Measurements from ENCODE around the gene LCOR. TPM values are rescaled to one million over a fixed set of nuclear protein-coding genes. Genes with fewer than 3 reads are reported as not detected.

Gene LCOR
- total and polyA plus RNA-seq, 4 donors: 2.5 to 31.2 (median 14.5) TPM

DNA sequence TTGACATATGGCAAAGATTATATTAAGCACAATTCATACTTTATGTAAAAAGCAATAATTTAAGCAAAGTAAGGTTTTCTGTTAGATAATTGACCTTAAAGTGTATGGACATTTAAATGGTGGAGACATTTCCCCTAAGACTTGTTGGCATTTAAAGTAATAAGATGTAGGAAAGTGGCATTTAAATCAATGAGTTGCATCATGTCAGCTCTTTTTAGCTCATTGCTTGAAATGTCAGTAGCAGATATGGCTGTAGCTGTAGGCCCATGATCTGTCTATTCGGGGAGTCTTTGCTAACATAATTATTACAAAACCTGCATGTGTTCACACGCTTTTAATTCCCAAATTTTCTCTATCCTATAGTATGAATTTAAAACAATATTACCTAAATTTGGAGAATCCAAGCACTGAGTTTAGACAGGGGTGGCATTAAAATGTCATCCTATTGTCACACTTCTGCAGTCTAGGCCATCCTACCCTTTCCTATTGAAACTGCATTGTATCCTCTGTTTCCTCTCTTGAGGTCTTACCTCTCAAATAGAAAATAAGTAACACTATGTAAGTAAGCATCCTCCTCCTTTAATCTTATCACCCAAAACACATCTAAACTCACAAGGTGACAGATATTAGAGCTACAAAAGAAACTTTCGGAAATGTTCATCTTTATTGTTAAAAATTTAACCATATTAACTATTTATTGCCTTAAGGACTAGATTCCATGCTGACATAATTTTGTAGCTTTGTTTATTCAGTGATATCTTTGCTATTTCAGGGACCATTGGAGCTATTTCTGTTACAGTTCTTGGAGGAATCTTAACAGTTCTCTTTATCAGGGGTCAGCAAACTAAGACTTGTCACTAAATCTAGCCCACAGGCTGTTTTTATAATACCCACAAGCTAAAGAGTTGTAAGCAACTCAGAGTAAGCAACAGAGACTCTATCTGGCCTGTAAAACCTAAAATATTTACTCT lies 91.2 kb downstream of the LCOR start:
- no peak overlapping the region for H3K4me3 ChIP-seq (ENCODE audit: low read depth in 1 of 3, low read length in 3 of 3)
- no peak for DNase-seq (ENCODE audit: low spot score)
- H3K27me3 ChIP-seq (ENCODE audit: control insufficient read depth in 4 of 4, insufficient read depth in 4 of 4, low read length in 3 of 4): no peaks in the 10 kb centered on the region
- peaks cover 0 to 1% (median 0%) of the 10 kb centered on the region in 4 donors for H3K4me1 ChIP-seq (ENCODE audit: control insufficient read depth in 4 of 4, insufficient read depth in 4 of 4, low read length in 3 of 4)
- whole genome bisulfite sequencing: 92% methylated on average over 3 of the region's 3 CpGs
- H3K27ac ChIP-seq (ENCODE audit: low read depth in 1 of 2, low read length in 2 of 2): no peak overlapping the region
- H3K9me3 ChIP-seq (ENCODE audit: control insufficient read depth in 4 of 4, low read length in 3 of 4): no peaks in the 10 kb centered on the region
- TF ChIP-seq RXRA (IDR thresholded peaks at IDR 0.05) (no peak), ZBTB33 (IDR thresholded peaks at IDR 0.05) (no peak), HNF4A (conservative IDR thresholded peaks at IDR 0.05) (no peak), JUND (IDR thresholded peaks at IDR 0.05) (no peak), EGR1 (IDR thresholded peaks at IDR 0.05; ENCODE audit: low read depth in 2 of 2) (no peak), REST (IDR thresholded peaks at IDR 0.05) (no peak), MAX (IDR thresholded peaks at IDR 0.05) (no peak), YY1 (IDR thresholded peaks at IDR 0.05) (no peak), FOXA2 (IDR thresholded peaks at IDR 0.05) (no peak), TAF1 (conservative IDR thresholded peaks at IDR 0.05) (no peak), GABPA (IDR thresholded peaks at IDR 0.05 in 1 of 2, conservative IDR thresholded peaks at IDR 0.05 in 1 of 2) (no peak), NR2F2 (IDR thresholded peaks at IDR 0.05) (no peak), ATF3 (IDR thresholded peaks at IDR 0.05) (no peak), CTCF (IDR thresholded peaks at IDR 0.05; ENCODE audit: low read depth, low read length, missing input control) (no peak), FOXA1 (IDR thresholded peaks at IDR 0.05) (no peak), SP1 (IDR thresholded peaks at IDR 0.05) (no peak), RAD21 (IDR thresholded peaks at IDR 0.05) (no peak)
- no peak overlapping the region for H3K9ac ChIP-seq (ENCODE audit: low read depth in 1 of 2, low read length in 2 of 2)
- peaks cover 0 to under 1% (median 0%) of the 10 kb centered on the region in 4 donors for H3K36me3 ChIP-seq (ENCODE audit: control insufficient read depth in 4 of 4, insufficient read depth in 3 of 4, low read depth in 1 of 4, low read length in 3 of 4)
